ENCODE data around the gene ANKH. TPM values are rescaled to one million over a fixed set of nuclear protein-coding genes. Genes with fewer than 3 reads are reported as not detected.

Gene ANKH
- total and polyA plus RNA-seq, 10 of the 15 experiments (the other 5 are each of a cell fraction or from before 2014, with no cell fraction given), result 2.1 to 43.9 (median 14.4) TPM

DNA sequence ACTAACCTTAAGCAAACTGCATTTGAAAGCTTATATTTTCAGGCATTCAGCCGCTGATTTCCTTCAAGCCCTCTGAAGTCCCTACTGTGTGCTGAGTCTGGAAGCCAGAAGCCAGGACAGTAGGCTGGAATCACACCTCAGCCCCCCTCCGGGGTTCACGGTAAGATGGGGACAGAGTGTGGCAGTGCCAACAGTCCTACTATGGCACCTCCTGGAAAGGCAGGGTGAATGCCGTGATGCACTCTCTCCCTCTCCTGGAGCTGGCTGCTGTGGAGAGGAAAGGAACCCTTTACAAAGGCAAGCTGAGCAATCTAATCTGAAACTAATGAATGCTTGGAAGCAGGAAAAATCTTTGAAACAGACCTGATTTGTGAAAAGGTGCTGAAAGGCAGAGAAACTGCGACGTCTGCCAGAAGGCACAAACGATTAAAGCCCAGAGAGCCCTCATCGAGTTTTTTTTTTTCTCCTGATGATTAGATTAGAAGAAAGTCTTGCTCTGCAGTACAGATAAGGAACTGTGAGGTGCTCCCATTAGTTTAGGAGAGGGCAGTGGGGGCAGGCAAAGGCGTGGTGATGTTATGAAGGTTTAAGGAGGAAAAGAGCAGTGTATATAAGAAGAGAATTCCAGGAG is 21.0 kb downstream of the ANKH start:
- Histone ChIP-seq H3K4me3 (no peak overlapping the region), H3K79me2 (ENCODE audit: control insufficient read depth, insufficient read depth, low read length) (no peaks in the 10 kb centered on the region; the same call in 1 of the 2 replicates), H3K27ac (ENCODE audit: control insufficient read depth, insufficient read depth) (no peak overlapping the region), H3K36me3 (ENCODE audit: control insufficient read depth in 2 of 2, insufficient read depth in 2 of 2, low read length in 1 of 2) (no peaks in the 10 kb centered on the region; a peak in 1 of 4 replicates), H4K20me1 (ENCODE audit: control insufficient read depth, insufficient read depth) (no peaks in the 10 kb centered on the region), H3K9ac (ENCODE audit: control insufficient read depth, insufficient read depth, low read length) (no peak overlapping the region), H2AFZ (ENCODE audit: control insufficient read depth, low read depth, low read length) (no peak overlapping the region), H3K4me2 (ENCODE audit: control insufficient read depth, insufficient read depth) (no peak overlapping the region), H3K4me1 (ENCODE audit: control insufficient read depth, insufficient read depth, low read length) (no peaks in the 10 kb centered on the region), H3K9me3 (replicated peaks; ENCODE audit: control insufficient read depth, insufficient read depth, low read length) (no peaks in the 10 kb centered on the region), H3K27me3 (replicated peaks in 1 of 2; ENCODE audit: control insufficient read depth in 2 of 2, insufficient read depth in 2 of 2, low read length in 1 of 2) (no peaks in the 10 kb centered on the region)
- RAD21 ChIA-PET (ENCODE audit: unreplicated experiment), result no interaction called here
- no peak for FAIRE-seq
- intact Hi-C loops (cut with micrococcal nuclease; ENCODE audit: unreplicated experiment), result no loop called here
- TF ChIP-seq LARP7 (IDR thresholded peaks at IDR 0.05), result no peak
- TF ChIP-seq, protein P1, sequence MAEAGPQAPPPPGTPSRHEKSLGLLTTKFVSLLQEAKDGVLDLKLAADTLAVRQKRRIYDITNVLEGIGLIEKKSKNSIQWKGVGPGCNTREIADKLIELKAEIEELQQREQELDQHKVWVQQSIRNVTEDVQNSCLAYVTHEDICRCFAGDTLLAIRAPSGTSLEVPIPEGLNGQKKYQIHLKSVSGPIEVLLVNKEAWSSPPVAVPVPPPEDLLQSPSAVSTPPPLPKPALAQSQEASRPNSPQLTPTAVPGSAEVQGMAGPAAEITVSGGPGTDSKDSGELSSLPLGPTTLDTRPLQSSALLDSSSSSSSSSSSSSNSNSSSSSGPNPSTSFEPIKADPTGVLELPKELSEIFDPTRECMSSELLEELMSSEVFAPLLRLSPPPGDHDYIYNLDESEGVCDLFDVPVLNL (IDR thresholded peaks at IDR 0.05; ENCODE audit: low read depth, low read length), result no peak
- TF ChIP-seq, protein P2, sequence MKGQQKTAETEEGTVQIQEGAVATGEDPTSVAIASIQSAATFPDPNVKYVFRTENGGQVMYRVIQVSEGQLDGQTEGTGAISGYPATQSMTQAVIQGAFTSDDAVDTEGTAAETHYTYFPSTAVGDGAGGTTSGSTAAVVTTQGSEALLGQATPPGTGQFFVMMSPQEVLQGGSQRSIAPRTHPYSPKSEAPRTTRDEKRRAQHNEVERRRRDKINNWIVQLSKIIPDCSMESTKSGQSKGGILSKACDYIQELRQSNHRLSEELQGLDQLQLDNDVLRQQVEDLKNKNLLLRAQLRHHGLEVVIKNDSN (IDR thresholded peaks at IDR 0.05; ENCODE audit: borderline replicate concordance, extremely low read length, insufficient read depth, low read depth, low read length), result no peak
- TF ChIP-seq, protein P3, sequence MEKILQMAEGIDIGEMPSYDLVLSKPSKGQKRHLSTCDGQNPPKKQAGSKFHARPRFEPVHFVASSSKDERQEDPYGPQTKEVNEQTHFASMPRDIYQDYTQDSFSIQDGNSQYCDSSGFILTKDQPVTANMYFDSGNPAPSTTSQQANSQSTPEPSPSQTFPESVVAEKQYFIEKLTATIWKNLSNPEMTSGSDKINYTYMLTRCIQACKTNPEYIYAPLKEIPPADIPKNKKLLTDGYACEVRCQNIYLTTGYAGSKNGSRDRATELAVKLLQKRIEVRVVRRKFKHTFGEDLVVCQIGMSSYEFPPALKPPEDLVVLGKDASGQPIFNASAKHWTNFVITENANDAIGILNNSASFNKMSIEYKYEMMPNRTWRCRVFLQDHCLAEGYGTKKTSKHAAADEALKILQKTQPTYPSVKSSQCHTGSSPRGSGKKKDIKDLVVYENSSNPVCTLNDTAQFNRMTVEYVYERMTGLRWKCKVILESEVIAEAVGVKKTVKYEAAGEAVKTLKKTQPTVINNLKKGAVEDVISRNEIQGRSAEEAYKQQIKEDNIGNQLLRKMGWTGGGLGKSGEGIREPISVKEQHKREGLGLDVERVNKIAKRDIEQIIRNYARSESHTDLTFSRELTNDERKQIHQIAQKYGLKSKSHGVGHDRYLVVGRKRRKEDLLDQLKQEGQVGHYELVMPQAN (conservative IDR thresholded peaks at IDR 0.05), result no peak
- TF ChIP-seq KDM1A (IDR thresholded peaks at IDR 0.05; ENCODE audit: borderline replicate concordance), result no peak
- no peak for TF ChIP-seq RAD21 (IDR thresholded peaks at IDR 0.05; ENCODE audit: insufficient read depth, low read depth, low read length)
- TF ChIP-seq, protein P4, sequence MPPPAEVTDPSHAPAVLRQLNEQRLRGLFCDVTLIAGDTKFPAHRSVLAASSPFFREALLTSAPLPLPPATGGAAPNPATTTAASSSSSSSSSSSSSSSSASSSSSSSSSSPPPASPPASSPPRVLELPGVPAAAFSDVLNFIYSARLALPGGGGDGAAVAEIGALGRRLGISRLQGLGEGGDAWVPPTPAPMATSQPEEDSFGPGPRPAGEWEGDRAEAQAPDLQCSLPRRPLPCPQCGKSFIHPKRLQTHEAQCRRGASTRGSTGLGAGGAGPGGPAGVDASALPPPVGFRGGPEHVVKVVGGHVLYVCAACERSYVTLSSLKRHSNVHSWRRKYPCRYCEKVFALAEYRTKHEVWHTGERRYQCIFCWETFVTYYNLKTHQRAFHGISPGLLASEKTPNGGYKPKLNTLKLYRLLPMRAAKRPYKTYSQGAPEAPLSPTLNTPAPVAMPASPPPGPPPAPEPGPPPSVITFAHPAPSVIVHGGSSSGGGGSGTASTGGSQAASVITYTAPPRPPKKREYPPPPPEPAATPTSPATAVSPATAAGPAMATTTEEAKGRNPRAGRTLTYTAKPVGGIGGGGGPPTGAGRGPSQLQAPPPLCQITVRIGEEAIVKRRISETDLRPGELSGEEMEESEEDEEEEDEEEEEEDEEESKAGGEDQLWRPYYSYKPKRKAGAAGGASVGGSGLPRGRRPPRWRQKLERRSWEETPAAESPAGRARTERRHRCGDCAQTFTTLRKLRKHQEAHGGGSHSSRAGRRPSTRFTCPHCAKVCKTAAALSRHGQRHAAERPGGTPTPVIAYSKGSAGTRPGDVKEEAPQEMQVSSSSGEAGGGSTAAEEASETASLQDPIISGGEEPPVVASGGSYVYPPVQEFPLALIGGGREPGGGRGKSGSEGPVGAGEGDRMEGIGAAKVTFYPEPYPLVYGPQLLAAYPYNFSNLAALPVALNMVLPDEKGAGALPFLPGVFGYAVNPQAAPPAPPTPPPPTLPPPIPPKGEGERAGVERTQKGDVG (CRISPR knock-in tag; IDR thresholded peaks at IDR 0.05), result no peak
- BruUV-seq (replicated peaks), result no TSS peak
- DNase-seq (ENCODE audit: low read depth, low spot score), result no peak
- CTCF ChIA-PET, result interaction anchor here (0.7 to 1.3 kb wide), 3 partner anchors 10 to 181 kb away, joined by 3 to 6 read pairs (median 4); no protein-coding TSS in a partner anchor
- ATAC-seq, result no peak
- SMC1A ChIA-PET (ENCODE audit: uncharacterized antibody, unreplicated experiment), result interaction anchor here (1.0 to 1.8 kb wide), 6 partner anchors 10 to 41 kb away, joined by 3 to 5 read pairs (median 4); no protein-coding TSS in a partner anchor
- 98% methylated on average over 7 of the region's 9 CpGs for WGBS (ENCODE audit: insufficient coverage, insufficient replicate concordance, low lambda C conversion rate, missing lambda C conversion rate)
- in situ Hi-C loops (cut with MboI), result no loop called here
- POLR2A ChIA-PET, result interaction anchor here (1.2 kb wide), 1 partner anchor 15 kb away, joined by 3 read pairs; no protein-coding TSS in a partner anchor

Measured in GM12878 (cell line).